HepG2 (cell line): Measurements from ENCODE around the gene PLXNB2. TPM values are rescaled to one million over a fixed set of nuclear protein-coding genes. Genes with fewer than 3 reads are reported as not detected.

Source experiments
- ASH2L ChIP-seq: fragments of 300-600, 200-600 bp; sonication (generic); IDR thresholded peaks from 2 replicates; pipeline ENCODE4 v1.7.0; 2017; ENCODE audit warnings: low read depth, mild to moderate bottlenecking, moderate library complexity, mixed read lengths, low read length; ENCODE audit not compliant: insufficient read length
- CENPT ChIP-seq: sonication (generic); formaldehyde crosslinking; IDR thresholded peaks from 2 replicates; pipeline ENCODE4 v1.8.0; 2022; ENCODE audit warnings: low read depth, mild to moderate bottlenecking, moderate library complexity, missing genetic modification reagents
- CREM ChIP-seq, 2 experiments: sonication (generic) in 1 of 2; formaldehyde crosslinking in 1 of 2; IDR thresholded peaks; 2 replicates each; pipeline versions ENCODE4 v1.4.0 to v1.6.1; 2016 to 2020; ENCODE audit warnings: antibody characterized with exemption in 1 of 2, mild to moderate bottlenecking in 1 of 2, missing genetic modification reagents in 1 of 2
- DRAP1 ChIP-seq: IDR thresholded peaks from 2 replicates; pipeline ENCODE4 v1.6.1; 2016; ENCODE audit warnings: missing genetic modification reagents, missing compliant biosample characterization
- NCOA2 ChIP-seq: sonication (generic); formaldehyde crosslinking; IDR thresholded peaks from 2 replicates; pipeline ENCODE4 v1.8.0; 2022; ENCODE audit warnings: inconsistent platforms
- NFAT5 ChIP-seq: sonication (generic); formaldehyde crosslinking; IDR thresholded peaks from 2 replicates; pipeline ENCODE4 v1.4.0; 2020; ENCODE audit warnings: missing genetic modification reagents
- PRMT3 ChIP-seq: sonication (generic); formaldehyde crosslinking; IDR thresholded peaks from 2 replicates; pipeline ENCODE4 v1.8.1; 2022; ENCODE audit warnings: low read depth, mild to moderate bottlenecking, moderate library complexity, missing genetic modification reagents, borderline replicate concordance
- RORA ChIP-seq: sonication (generic); formaldehyde crosslinking; IDR thresholded peaks from 2 replicates; pipeline ENCODE4 v1.5.0; 2020; ENCODE audit warnings: mild to moderate bottlenecking, missing genetic modification reagents, moderate library complexity
- SKI ChIP-seq: fragments of 450-650 bp; IDR thresholded peaks from one replicate; pipeline ENCODE4 v1.6.1; 2018; ENCODE audit warnings: mild to moderate bottlenecking; ENCODE audit not compliant: partially characterized antibody
- SMC3 ChIP-seq: IDR thresholded peaks from 2 replicates; pipeline ENCODE4 v1.6.1; 2011; ENCODE audit warnings: low read length, improper control_type of control experiment
- YY1 ChIP-seq: IDR thresholded peaks from 2 replicates; pipeline ENCODE4 v1.6.1; 2011; ENCODE audit warnings: low read length, low read depth, moderate library complexity, mild to moderate bottlenecking; ENCODE audit not compliant: insufficient read depth, insufficient replicate concordance
- ZNF232 ChIP-seq: sonication (generic); formaldehyde crosslinking; IDR thresholded peaks from 2 replicates; pipeline ENCODE4 v1.4.0; 2020; ENCODE audit warnings: missing genetic modification reagents, borderline replicate concordance
- ZNF343 ChIP-seq: sonication (generic); formaldehyde crosslinking; IDR thresholded peaks from 2 replicates; pipeline ENCODE4 v1.4.0; 2020; ENCODE audit warnings: mild to moderate bottlenecking, missing genetic modification reagents
- ZNF597 ChIP-seq: sonication (generic); formaldehyde crosslinking; IDR thresholded peaks from 2 replicates; pipeline ENCODE4 v1.5.0; 2020; ENCODE audit warnings: missing genetic modification reagents
- ZNF616 ChIP-seq: sonication (generic); formaldehyde crosslinking; IDR thresholded peaks from 2 replicates; pipeline ENCODE4 v1.5.0; 2020; ENCODE audit warnings: low read depth, mild to moderate bottlenecking, missing genetic modification reagents
- ZNF639 ChIP-seq: conservative IDR thresholded peaks from 2 replicates; pipeline ENCODE4 v1.6.1; 2018; ENCODE audit warnings: missing genetic modification reagents
- ZNF772 ChIP-seq: sonication (generic); formaldehyde crosslinking; IDR thresholded peaks from 2 replicates; pipeline ENCODE4 v1.5.0; 2020; ENCODE audit warnings: mild to moderate bottlenecking, missing genetic modification reagents
- polyA plus RNA-seq, 8 experiments: library from polyadenylated mRNA; depleted of rRNA in 3 of 8; stranded (reverse) in 7 of 8; unstranded in 1 of 8; fragments of >200 nt; fragmentation: Illumina TruSeq in 4 of 8; extraction: Trizol in 4 of 8; gene quantifications; 2 replicates each; pipeline versions ENCODE4 v1.2.1 to v1.2.3, GENCODE V29; 2011 to 2016; ENCODE audit warnings: low read depth in 4 of 8, missing spikeins in 1 of 8, mixed read lengths in 1 of 8; ENCODE audit not compliant: insufficient read depth in 1 of 8
- total RNA-seq, 5 experiments: library from RNA; depleted of rRNA; stranded (reverse); fragments of >200 nt; fragmentation: Illumina TruSeq; extraction: Trizol; gene quantifications; 2 replicates each; pipeline ENCODE4 v1.2.3, GENCODE V29; 2016; ENCODE audit warnings: low read depth in 1 of 5

Gene PLXNB2
- total and polyA plus RNA-seq, 2 of the 13 experiments (the other 11 are each of a cell fraction or from before 2014, with no cell fraction given) = 32.6 to 68.9 TPM

GRCh38 chr22:50293441-50294318, 13.8 kb downstream of the PLXNB2 start (continued):
- peak; percentile 46; the same call in 1 of the 2 replicates for TF ChIP-seq NFAT5
- no peak for TF ChIP-seq YY1
- TF ChIP-seq CREM (IDR thresholded peaks at IDR 0.05) = 0 out of 2 replicates have a peak, but pooled peaks have one; percentile 49
- TF ChIP-seq CREM (CRISPR knock-in tag; IDR thresholded peaks at IDR 0.05) = no peak
- TF ChIP-seq SKI = peak; percentile 83
- TF ChIP-seq CENPT (CRISPR knock-in tag) = no peak
- TF ChIP-seq SMC3 = no peak
- 0 out of 2 replicates have a peak, but pooled peaks have one; percentile 55 for TF ChIP-seq ZNF232 (CRISPR knock-in tag)
- peak; percentile 85 for TF ChIP-seq NCOA2 (CRISPR knock-in tag)
- TF ChIP-seq ZNF772 = peak; percentile 53; the same call in 1 of the 2 replicates
- no peak for TF ChIP-seq RORA
- TF ChIP-seq ASH2L = no peak
- TF ChIP-seq DRAP1 = no peak; the same call in 1 of the 2 replicates
- no peak for TF ChIP-seq PRMT3 (CRISPR knock-in tag)
- TF ChIP-seq ZNF639 (CRISPR knock-in tag) = no peak; the same call in none of the 2 replicates
- no peak for TF ChIP-seq ZNF597 (CRISPR knock-in tag)
- TF ChIP-seq ZNF616 = peak; percentile 60; the same call in 1 of the 2 replicates
- TF ChIP-seq ZNF343 = 0 out of 2 replicates have a peak, but pooled peaks have one; percentile 68
